AG09319 (cell line): ENCODE data around the gene CCT5.
A peak's percentile ranks its signal among the peaks of the same experiment; 100 is the strongest.

Experiments
- DNase-seq: peaks from one replicate; pipeline ENCODE4 v3.0.0-alpha.2; 2010; ENCODE audit warnings: low read depth; ENCODE audit errors: extremely low read depth
- TF ChIP-seq, protein P1 (sequence below): IDR thresholded peaks from 2 replicates; pipeline ENCODE4 v1.5.1; 2011; ENCODE audit warnings: low read depth, mild to moderate bottlenecking, inconsistent platforms, low read length, moderate library complexity

Gene CCT5

DNA sequence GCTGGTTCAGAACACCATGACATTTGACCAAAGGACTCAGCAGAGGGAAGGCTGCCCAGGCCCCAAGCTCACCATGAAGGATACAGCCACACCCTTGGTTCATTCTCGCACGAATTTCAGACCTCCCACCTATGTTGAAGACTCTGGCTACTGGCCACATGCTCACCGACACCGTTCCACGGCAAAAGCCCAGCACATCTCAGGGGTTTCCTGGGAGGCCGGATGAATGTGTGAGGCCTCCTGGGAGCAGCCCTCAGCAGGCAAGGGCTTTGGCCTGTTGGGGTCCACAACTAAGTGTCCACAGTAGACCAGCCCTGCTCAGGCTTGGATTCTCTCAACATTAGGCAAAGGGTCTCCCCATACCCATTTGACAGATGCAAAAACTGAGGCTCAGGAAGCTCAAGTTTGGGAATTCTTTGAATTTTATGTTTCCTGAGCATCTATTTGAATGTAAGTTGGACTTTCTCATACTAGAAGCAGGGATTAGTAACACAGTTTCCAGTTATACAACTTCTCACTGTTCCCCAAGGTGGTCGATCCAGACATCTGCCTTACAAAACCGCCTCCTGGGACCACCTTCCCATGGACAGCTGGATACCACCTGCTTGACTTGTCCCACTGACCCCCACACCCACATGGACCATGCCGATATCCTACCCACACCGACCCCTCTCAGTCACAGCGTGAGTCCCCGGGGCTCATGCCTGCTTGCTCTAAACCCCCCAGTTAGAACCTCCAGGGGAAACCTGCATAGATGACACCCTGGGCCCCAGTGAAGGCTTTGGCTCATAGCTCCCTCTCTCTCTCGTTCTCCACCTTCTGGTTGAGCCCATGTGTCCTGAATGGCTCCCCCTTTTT, 27.9 kb downstream of the CCT5 start:
- TF ChIP-seq, protein P1, sequence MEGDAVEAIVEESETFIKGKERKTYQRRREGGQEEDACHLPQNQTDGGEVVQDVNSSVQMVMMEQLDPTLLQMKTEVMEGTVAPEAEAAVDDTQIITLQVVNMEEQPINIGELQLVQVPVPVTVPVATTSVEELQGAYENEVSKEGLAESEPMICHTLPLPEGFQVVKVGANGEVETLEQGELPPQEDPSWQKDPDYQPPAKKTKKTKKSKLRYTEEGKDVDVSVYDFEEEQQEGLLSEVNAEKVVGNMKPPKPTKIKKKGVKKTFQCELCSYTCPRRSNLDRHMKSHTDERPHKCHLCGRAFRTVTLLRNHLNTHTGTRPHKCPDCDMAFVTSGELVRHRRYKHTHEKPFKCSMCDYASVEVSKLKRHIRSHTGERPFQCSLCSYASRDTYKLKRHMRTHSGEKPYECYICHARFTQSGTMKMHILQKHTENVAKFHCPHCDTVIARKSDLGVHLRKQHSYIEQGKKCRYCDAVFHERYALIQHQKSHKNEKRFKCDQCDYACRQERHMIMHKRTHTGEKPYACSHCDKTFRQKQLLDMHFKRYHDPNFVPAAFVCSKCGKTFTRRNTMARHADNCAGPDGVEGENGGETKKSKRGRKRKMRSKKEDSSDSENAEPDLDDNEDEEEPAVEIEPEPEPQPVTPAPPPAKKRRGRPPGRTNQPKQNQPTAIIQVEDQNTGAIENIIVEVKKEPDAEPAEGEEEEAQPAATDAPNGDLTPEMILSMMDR: no peak
- DNase-seq: no peak

- TF ChIP-seq, protein P1: no peak
- DNase-seq: no peak
These were observed 28.7 kb downstream of the CCT5 start for GRCh38 chr5:10278658-10279279.

GRCh38 chr5:10279328-10279727, 29.2 kb downstream of the CCT5 start:
- TF ChIP-seq, protein P1: no peak
- no peak for DNase-seq

DNA sequence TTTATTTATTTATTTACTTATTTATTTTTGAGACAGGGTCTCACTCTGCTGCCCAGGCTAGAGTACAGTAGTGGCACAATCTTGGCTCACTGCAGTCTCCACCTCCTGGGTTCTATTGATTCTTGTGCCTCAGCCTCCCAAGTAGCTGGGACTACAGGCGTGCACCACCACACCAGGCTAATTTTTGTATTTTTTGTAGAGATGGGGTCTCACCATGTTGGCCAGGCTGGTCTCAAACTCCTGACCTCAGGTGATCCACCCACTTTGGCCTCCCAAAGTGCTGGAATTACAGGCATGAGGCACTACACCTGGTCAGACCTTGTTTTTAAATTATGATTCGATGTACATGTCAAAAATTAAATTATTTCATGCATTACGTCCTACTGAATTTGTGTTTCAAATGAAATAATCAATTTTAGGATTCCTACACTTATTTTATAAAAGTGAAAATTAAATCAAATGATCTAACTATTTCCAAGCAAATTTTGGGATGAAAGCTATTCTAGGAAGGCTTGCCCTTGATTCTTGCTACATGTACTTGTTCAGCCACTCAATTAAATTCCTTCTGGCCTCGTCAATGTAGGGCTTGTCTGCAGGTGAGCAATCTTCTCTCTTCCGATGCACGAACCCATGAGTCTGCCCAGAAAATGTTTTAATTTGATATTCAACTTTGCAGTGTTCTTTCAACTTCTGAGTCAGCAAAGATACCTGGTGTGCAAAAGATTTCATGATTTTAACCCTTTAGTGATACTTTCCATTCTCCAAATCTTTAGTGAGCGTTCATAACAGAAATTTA, 30.0 kb downstream of the CCT5 start:
- DNase-seq: no peak
- TF ChIP-seq, protein P1: no peak

DNA sequence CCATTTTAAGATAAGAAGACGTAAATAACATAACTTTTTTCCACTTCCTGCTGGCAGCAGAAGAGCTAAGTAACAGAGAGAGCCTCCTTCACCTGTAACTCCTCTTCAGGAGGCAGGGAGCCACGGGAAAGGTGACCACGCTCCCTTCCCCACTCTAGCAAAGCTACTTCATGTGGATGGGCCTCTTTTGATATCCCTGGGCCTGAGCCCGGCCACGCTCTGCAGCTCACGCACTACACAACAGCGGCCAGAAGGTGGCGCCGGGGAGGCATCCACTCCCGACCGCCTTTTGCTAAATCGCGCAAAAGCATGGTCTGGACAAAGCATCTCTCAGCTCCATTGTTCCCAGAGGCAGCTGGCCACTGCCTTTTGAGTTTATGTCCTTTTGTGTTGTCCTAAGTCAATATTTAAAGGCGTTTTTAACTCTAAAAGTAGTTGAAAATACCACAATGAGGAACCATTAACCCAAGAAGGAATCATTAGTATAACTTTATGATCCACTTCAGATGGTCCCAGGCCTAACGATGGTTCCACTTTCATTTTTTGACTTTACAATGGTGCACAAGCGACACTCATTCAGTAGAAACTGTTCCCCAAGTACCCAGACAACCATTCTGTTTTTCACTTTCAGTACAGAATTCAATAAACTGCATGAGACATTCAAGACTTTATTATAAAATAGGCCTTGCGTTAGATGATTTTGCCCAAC, 34.0 kb downstream of the CCT5 start:
- TF ChIP-seq, protein P1: peak; percentile 94
- peak; percentile 42 for DNase-seq

GRCh38 chr5:10285362-10285761, 35.3 kb downstream of the CCT5 start:
- peak; percentile 20 for DNase-seq

DNA sequence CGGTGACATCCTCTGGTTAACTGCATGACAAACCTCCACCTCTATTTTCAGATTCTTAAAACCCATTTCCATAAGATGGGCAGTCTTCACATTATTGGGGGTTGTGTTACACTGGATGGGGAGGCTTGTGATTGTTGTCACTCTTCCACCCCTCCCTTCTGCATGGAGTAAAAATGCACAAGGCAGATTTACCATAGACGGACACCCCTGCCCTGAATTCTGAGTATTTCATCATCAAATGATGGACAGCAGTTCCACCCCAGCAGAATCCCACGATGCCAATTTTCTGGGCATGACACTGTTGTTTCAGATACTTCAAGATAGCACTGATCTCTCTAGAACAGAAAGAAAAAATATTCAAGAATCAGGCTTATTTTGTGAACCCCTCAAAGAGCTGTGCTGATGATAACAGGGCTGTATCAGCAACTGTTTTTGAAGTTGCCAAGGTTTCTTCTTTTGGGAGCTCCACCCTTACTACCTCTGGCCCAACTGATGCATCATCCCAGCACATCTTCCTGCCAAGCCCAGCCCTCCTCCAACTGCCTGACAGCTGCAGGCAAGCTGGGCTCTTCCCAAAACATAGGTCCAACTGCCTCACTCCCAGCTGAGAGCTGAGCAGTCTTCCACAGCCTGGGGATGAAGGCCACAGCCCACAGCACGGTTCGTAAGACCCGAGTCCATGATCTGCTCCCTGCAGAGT, 36.2 kb downstream of the CCT5 start:
- TF ChIP-seq, protein P1: no peak
- DNase-seq: no peak
